Chondrocyte (in vitro differentiated cells): Measurements from ENCODE around the gene RBMS2. TPM values are rescaled to one million over a fixed set of nuclear protein-coding genes. Genes with fewer than 3 reads are reported as not detected.
A peak's percentile ranks its signal among the peaks of the same experiment; 100 is the strongest.

Experiments used
- DNase-seq: peaks from one replicate; pipeline ENCODE4 v3.0.0; 2021; ENCODE audit warnings: mixed read lengths, low spot score
- H3K27ac Mint-ChIP-seq: one replicate; pipeline ENCODE4 v1.8.0; 2021; ENCODE audit warnings: mild to moderate bottlenecking, moderate library complexity, mixed read lengths; ENCODE audit not compliant: unreplicated experiment
- H3K27me3 Mint-ChIP-seq: 2 replicates; pipeline ENCODE4 v1.8.0; 2021; ENCODE audit warnings: low read depth, mixed read lengths
- H3K36me3 Mint-ChIP-seq: 2 replicates; pipeline ENCODE4 v1.8.0; 2021; ENCODE audit warnings: low read depth, mixed read lengths
- H3K4me1 Mint-ChIP-seq: 2 replicates; pipeline ENCODE4 v1.8.0; 2021; ENCODE audit warnings: low read depth, mild to moderate bottlenecking, mixed read lengths
- H3K4me3 Mint-ChIP-seq: one replicate; pipeline ENCODE4 v1.8.0; 2021; ENCODE audit warnings: mild to moderate bottlenecking, moderate library complexity, mixed read lengths; ENCODE audit not compliant: unreplicated experiment
- H3K9me3 Mint-ChIP-seq: 2 replicates; pipeline ENCODE4 v1.8.0; 2021; ENCODE audit warnings: low read depth, mixed read lengths
- total RNA-seq: library from RNA; stranded (reverse); gene quantifications from 3 replicates; pipeline ENCODE4 v1.2.1, GENCODE V29; 2021
- TF ChIP-seq, protein P1 (sequence below): fragments of 200-600 bp; sonication (generic); IDR thresholded peaks from 2 replicates; pipeline ENCODE4 v1.5.0; 2021; ENCODE audit warnings: antibody characterized with exemption, mild to moderate bottlenecking, moderate library complexity

The RBMS2 gene
- total RNA-seq, 1 donor from 2014 or later: 65.3 TPM

DNA sequence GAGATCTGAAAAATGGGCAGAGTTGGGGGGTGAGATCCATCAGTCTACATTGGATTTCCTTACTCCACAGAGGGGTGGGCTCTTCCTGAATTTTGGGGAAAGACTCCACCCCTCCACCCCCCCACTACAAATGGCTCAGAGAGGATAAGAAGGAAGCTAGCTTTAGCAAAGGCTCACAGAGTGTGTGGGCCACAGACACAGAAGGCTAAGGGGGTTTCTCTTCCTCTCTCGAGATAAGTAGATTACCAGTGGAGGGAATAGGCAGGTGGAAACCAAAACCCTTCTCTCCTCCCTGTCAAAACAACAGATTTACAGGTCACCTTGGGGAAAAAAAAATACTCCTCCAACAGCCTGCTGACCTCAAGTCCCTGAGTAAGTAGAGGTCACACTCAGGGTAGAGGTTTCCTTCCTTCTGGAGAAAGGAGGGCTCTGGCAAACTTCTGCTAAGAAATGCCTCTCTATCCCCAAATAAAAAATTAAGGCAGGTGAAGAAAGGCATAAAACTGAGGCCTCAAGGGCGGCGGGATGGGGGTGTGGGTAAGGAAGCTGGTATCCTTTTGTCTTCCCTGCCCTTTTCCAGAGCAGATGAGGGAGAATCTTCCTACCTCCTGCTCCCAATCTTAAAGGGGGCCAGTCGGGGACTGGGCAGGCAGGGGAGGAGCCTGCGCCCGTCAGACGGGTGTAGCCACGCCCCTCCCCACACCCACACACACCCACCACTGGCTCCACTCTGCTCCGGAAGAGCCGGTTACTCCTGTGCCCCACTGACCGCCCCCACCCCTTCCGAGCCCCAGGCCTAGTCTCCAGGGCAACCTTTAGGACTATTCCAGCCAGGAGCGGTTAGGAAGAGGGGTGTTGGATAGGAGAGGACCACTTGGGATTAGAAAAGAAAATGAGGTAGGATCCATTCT is 110.4 kb downstream of the RBMS2 start:
- Mint-ChIP-seq H3K9me3 (no peaks in the 10 kb centered on the region), H3K4me3 (peak overlapping the region; percentile 94), H3K27me3 (no peaks in the 10 kb centered on the region), H3K36me3 (no peaks in the 10 kb centered on the region), H3K4me1 (peaks cover 66% of the 10 kb centered on the region), H3K27ac (peak overlapping the region; percentile 97)
- no peak for DNase-seq
- TF ChIP-seq, protein P1, sequence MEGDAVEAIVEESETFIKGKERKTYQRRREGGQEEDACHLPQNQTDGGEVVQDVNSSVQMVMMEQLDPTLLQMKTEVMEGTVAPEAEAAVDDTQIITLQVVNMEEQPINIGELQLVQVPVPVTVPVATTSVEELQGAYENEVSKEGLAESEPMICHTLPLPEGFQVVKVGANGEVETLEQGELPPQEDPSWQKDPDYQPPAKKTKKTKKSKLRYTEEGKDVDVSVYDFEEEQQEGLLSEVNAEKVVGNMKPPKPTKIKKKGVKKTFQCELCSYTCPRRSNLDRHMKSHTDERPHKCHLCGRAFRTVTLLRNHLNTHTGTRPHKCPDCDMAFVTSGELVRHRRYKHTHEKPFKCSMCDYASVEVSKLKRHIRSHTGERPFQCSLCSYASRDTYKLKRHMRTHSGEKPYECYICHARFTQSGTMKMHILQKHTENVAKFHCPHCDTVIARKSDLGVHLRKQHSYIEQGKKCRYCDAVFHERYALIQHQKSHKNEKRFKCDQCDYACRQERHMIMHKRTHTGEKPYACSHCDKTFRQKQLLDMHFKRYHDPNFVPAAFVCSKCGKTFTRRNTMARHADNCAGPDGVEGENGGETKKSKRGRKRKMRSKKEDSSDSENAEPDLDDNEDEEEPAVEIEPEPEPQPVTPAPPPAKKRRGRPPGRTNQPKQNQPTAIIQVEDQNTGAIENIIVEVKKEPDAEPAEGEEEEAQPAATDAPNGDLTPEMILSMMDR: no peak

DNA sequence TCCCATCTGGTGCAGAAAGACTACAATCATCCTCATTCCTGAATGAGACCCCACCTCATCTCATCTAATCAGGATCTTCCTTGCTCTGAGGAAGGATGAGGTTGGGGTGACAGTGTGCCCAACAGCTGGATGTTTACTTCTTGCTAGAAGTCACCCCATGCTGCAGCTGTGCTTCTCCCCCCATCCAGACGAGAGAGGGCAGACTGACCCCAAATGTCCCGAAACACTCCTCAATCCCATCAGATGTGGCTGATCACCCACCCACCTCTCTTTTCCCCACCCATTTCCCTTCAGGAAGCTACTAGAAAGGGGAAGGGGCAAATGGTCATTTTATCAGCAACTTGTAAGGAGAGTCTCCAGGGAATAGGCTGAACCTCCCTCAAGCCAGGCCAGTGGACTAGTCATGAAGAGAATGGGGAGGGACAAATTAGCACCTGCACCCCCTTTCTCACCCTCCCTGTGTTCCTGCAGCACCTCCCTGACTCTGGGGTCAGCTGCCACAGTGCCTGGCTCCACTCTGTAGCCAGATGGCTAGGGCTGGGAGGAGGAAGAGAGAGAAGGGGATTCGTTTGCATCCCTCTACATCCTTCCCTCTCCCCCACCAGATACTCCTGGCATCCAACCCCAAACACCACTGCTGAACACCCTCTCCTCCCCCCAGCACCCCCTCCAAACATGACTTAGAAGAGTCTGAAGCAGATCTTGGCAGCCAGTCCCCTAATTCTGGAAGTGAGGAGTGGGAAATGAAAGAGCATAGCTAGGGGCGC is 111.3 kb downstream of the RBMS2 start:
- H3K36me3 Mint-ChIP-seq: peaks cover 3% of the 10 kb centered on the region
- peak overlapping the region; percentile 94 for H3K4me3 Mint-ChIP-seq
- H3K4me1 Mint-ChIP-seq: peaks cover 72% of the 10 kb centered on the region
- TF ChIP-seq, protein P1: no peak
- H3K27me3 Mint-ChIP-seq: no peaks in the 10 kb centered on the region
- peak overlapping the region; percentile 97 for H3K27ac Mint-ChIP-seq
- no peak for DNase-seq
- H3K9me3 Mint-ChIP-seq: no peaks in the 10 kb centered on the region

DNA sequence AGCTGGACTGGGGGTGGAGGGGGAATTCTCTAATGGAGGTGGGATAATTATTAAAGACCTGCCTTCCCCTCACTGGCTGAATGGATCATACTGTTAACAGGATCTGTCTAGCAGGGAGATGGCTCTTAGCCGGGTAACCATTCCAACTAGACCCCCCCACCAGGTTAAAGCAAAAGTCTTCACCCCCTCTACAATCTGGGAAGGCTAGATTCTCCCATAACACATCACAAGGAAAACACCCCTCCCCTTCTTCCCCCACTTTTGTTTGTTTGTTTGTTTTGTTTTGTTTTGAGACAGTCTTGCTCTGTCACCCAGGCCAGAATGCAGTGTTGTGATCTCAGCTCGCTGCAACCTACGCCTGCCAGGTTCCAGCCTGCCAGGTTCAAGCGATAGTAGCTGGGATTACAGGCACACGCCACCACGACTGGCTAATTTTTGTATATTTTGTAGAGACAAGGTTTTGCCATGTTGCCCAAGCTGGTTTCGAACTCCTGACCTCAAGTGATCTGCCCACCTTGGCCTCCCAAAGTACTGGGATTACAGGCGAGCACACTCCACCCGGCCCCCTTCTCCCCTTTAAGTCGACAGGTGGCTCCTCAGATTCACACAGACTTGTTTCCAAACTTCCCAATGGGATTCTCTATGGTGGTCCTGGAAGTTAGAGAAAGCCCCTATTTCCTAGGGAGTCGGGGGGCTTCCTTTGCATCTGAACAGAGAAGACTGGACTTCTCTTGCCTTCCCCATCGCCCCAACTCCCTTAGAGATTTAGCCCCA is 112.0 kb downstream of the RBMS2 start:
- TF ChIP-seq, protein P1: no peak
- Mint-ChIP-seq H3K4me3 (peak overlapping the region; percentile 94), H3K9me3 (no peaks in the 10 kb centered on the region), H3K36me3 (peaks cover 8% of the 10 kb centered on the region), H3K27me3 (no peaks in the 10 kb centered on the region), H3K4me1 (peaks cover 66% of the 10 kb centered on the region), H3K27ac (peak overlapping the region; percentile 91)
- no peak for DNase-seq

DNA sequence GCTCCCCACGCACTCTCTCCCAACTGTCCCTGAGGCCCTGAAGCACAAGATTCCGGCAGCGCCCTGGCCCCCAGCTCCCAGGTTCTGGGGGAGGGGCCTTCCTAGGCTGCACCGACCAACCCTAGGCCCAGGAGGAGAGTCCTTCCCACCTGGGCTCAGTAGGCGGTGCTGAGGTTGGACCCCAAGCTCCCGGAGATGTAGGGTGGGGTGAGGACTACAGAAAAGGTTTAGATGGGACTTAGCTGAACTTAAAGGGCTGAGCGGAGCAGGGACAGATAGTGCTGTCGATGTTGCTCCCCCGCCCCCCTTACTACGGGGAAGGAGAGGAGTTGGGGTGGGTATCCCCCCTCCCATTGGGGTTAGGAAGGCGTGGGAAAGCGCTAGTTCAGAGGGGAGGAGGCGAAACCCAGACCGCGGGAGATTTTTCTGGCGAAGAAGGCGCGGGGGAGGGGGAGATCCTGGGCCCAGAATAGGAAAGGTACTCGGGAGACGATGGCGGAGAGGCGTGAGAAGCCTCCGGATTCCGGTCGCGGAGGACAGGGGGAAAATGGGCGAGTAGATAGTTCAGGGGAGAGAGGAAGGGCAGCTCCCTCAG is 112.7 kb downstream of the RBMS2 start:
- Mint-ChIP-seq H3K4me1 (peaks cover 59% of the 10 kb centered on the region), H3K27ac (peak overlapping the region; percentile 91), H3K27me3 (no peaks in the 10 kb centered on the region), H3K36me3 (peaks cover 12% of the 10 kb centered on the region), H3K9me3 (no peaks in the 10 kb centered on the region), H3K4me3 (peak overlapping the region; percentile 94)
- no peak for DNase-seq
- TF ChIP-seq, protein P1: no peak
